PC-3 (cell line): ENCODE measurements around the gene TTC39A. TPM values are rescaled to one million over a fixed set of nuclear protein-coding genes. Genes with fewer than 3 reads are reported as not detected.

Source experiments
- ATAC-seq: fragments of 200-7000 bp; cut with Tn5 transposase; 2 replicates; pipeline ENCODE4 v1.9.1; 2020; ENCODE audit warnings: mild to moderate bottlenecking, moderate library complexity
- Bru-seq: library from RNA; stranded (reverse); fragments of 400-500 nt; gene quantifications from one replicate; lab custom pipeline; 2021; lab: Mats Ljungman, UMichigan
- BruChase-seq, 2 experiments: library from RNA; stranded (reverse); fragments of 400-500 nt; gene quantifications; one replicate each; lab custom pipeline; 2021; lab: Mats Ljungman, UMichigan
- BruUV-seq: library from RNA; stranded (reverse); fragments of 400-500 nt; replicated peaks from 2 replicates; lab custom pipeline; 2021; lab: Mats Ljungman, UMichigan
- CTCF ChIA-PET: fragments of 300-600 bp; sonication (Branson Sonifier 250); formaldehyde crosslinking; loops from one replicate; lab custom pipeline; 2022; ENCODE audit warnings: antibody characterized with exemption; lab: Charles Lee
- POLR2A ChIA-PET: fragments of 300-600 bp; sonication (Branson Sonifier 250); formaldehyde crosslinking; loops from one replicate; lab custom pipeline; 2022; ENCODE audit warnings: antibody characterized with exemption; ENCODE audit not compliant: unreplicated experiment; lab: Charles Lee
- DNase-seq: peaks from one replicate; pipeline ENCODE4 v3.0.0-alpha.2; 2015
- H2AFZ ChIP-seq: fragments of 300-600 bp; sonication (generic); 2 replicates; pipeline ENCODE4 v1.6.0; 2016; ENCODE audit warnings: antibody characterized with exemption, low read length
- H3F3A ChIP-seq: fragments of 300-600 bp; sonication (generic); one replicate; pipeline ENCODE4 v1.6.0; 2017; ENCODE audit warnings: antibody characterized with exemption, low read length, control low read depth, mild to moderate bottlenecking; ENCODE audit not compliant: unreplicated experiment
- H3K27ac ChIP-seq: fragments of 300-600 bp; sonication (generic); 2 replicates; pipeline ENCODE4 v1.5.1; 2016; ENCODE audit warnings: mild to moderate bottlenecking, low read length
- H3K27me3 ChIP-seq: fragments of 300-600 bp; sonication (generic); 2 replicates; pipeline ENCODE4 v1.6.1; 2016; ENCODE audit warnings: low read length, mixed read lengths
- H3K36me3 ChIP-seq: fragments of 300-600 bp; sonication (generic); 2 replicates; pipeline ENCODE4 v1.6.1; 2016; ENCODE audit warnings: low read depth, mixed run types, low read length, mixed read lengths
- H3K4me1 ChIP-seq: fragments of 300-600 bp; sonication (generic); 2 replicates; pipeline ENCODE4 v1.5.1; 2016; ENCODE audit warnings: low read length; ENCODE audit not compliant: insufficient read depth
- H3K4me2 ChIP-seq: fragments of 300-600 bp; sonication (generic); 2 replicates; pipeline ENCODE4 v1.6.0; 2016; ENCODE audit warnings: low read length
- H3K4me3 ChIP-seq: fragments of 300-600 bp; sonication (generic); 2 replicates; pipeline ENCODE4 v1.5.1; 2016; ENCODE audit warnings: mild to moderate bottlenecking, low read length, mixed read lengths
- H3K79me2 ChIP-seq: fragments of 300-600 bp; sonication (generic); 2 replicates; pipeline ENCODE4 v1.6.1; 2017; ENCODE audit warnings: low read length, mixed read lengths
- H3K9ac ChIP-seq: fragments of 300-600 bp; sonication (generic); 2 replicates; pipeline ENCODE4 v1.6.0; 2016; ENCODE audit warnings: mild to moderate bottlenecking, low read length
- H3K9me2 ChIP-seq: fragments of 300-600 bp; sonication (generic); replicated peaks from 2 replicates; pipeline ENCODE4 v1.6.1; 2016; ENCODE audit warnings: mixed run types, low read length, mixed read lengths
- H3K9me3 ChIP-seq: fragments of 300-600 bp; sonication (generic); 2 replicates; pipeline ENCODE4 v1.6.1; 2016; ENCODE audit warnings: low read length, mixed read lengths
- H4K20me1 ChIP-seq: fragments of 300-600 bp; sonication (generic); 2 replicates; pipeline ENCODE4 v1.6.1; 2016; ENCODE audit warnings: low read length, mixed read lengths
- EZH2 ChIP-seq: fragments of 300-600 bp; sonication (generic); IDR thresholded peaks from one replicate; pipeline ENCODE4 v1.6.1; 2017; ENCODE audit warnings: antibody characterized with exemption, mild to moderate bottlenecking, low read length; ENCODE audit not compliant: unreplicated experiment
- EZH2phosphoT487 ChIP-seq: fragments of 300-600 bp; sonication (generic); IDR thresholded peaks from 2 replicates; pipeline ENCODE4 v1.6.1; 2018; ENCODE audit warnings: mild to moderate bottlenecking, antibody characterized with exemption, low read length, borderline replicate concordance
- intact Hi-C: fragments of 100-400 bp; cut with micrococcal nuclease; formaldehyde crosslinking; loops from 2 replicates; pipeline ENCODE4 v1.9.0; 2023
- long read RNA-seq: library from polyadenylated mRNA; unstranded; transcript quantifications from one replicate; pipeline ENCODE4 v2.0.0, GENCODE V29; 2021; ENCODE audit not compliant: unreplicated experiment
- total RNA-seq: library from RNA; depleted of rRNA; stranded (reverse); fragments of >200 nt; gene quantifications from 2 replicates; pipeline ENCODE4 v1.2.3, GENCODE V29; 2014; rRNA removed
- TF ChIP-seq, protein P1 (sequence below): fragments of 300-600 bp; sonication (generic); conservative IDR thresholded peaks from 2 replicates; pipeline ENCODE4 v1.5.1; 2017; ENCODE audit warnings: antibody characterized with exemption, low read depth, mild to moderate bottlenecking, low read length

The TTC39A gene
- total RNA-seq: 11.1 and 12.3 TPM in 2 replicates
- percentile 42 among the genes with signal in this experiment for Bru-seq, nascent RNA
- percentile 41 among the genes with signal in this experiment for BruChase-seq, experiment 1, labeled RNA remaining after a 6-hour chase
- percentile 47 among the genes with signal in this experiment for BruChase-seq, experiment 2, labeled RNA remaining after a 2-hour chase
- long read RNA-seq, partial matches to known transcripts: 1 of 7 reads
- long read RNA-seq, other reads (novel, unspliced or antisense): 5 of 7 reads

DNA sequence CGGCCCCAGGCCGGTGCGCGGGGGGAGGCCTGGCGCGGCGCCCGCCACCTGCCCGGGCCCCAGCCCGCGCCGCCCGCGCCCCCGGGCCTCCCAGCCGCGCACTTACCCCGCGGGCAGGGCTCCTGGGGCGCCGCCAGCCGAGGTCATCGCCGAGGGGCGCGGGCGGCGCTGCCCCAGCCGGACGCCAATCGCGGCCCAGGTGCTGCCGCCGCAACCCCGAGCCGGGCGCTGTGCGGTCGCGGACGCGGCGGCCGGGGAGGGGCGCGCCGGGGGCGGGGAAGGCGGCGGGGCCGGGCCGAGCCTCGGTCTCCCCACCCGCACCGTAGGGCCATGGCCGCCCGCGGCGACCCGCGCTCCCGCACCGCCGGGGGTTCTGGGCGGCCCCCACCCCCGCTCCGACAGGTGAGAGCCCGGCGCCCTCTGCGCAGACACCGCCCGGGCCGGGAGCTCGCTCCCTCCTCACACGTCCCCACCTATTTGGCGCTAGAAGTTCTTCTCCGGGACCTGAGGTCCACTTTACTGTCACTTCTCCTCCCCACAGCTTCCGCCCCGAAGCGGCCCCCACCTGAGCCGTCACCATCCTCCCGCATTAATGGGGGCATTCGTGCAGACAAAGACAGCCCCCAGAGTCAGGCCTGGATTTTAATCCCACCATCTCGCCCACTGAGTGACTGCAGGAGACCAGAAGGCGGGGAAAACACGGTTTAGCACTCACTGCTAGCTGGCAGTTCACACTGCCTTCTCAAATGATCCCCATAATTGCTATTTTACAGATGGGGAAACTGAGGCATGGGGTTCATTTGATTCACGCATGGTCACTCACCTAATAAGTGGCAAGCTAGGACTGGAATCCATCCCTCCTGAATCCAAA, at the start of gene TTC39A:
TTC39A (minus strand) TSS at position 232 of the 871 bp plus-strand sequence; CDS start at position 147, 85 bp downstream.
- H3K27me3 ChIP-seq: no peaks in the 10 kb centered on the region
- TF ChIP-seq, protein P1, sequence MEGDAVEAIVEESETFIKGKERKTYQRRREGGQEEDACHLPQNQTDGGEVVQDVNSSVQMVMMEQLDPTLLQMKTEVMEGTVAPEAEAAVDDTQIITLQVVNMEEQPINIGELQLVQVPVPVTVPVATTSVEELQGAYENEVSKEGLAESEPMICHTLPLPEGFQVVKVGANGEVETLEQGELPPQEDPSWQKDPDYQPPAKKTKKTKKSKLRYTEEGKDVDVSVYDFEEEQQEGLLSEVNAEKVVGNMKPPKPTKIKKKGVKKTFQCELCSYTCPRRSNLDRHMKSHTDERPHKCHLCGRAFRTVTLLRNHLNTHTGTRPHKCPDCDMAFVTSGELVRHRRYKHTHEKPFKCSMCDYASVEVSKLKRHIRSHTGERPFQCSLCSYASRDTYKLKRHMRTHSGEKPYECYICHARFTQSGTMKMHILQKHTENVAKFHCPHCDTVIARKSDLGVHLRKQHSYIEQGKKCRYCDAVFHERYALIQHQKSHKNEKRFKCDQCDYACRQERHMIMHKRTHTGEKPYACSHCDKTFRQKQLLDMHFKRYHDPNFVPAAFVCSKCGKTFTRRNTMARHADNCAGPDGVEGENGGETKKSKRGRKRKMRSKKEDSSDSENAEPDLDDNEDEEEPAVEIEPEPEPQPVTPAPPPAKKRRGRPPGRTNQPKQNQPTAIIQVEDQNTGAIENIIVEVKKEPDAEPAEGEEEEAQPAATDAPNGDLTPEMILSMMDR: no peak
- TF ChIP-seq EZH2phosphoT487: no peak
- no peak for TF ChIP-seq EZH2
- peaks cover 29% of the 10 kb centered on the region for H3K4me1 ChIP-seq
- H4K20me1 ChIP-seq: no peaks in the 10 kb centered on the region
- peak within 1 kb of the TSS; percentile 98 for H3K4me2 ChIP-seq
- peak within 1 kb of the TSS; percentile 55 for H3K27ac ChIP-seq
- no peaks in the 10 kb centered on the region for H3K9me2 ChIP-seq
- BruUV-seq: no TSS peak
- intact Hi-C loops: no loop called here
- peak within 1 kb of the TSS; percentile 98 for H2AFZ ChIP-seq
- peak within 1 kb of the TSS; percentile 76 for H3K4me3 ChIP-seq
- H3K79me2 ChIP-seq: no peaks in the 10 kb centered on the region
- ATAC-seq: peak; percentile 14; the same call in 1 of the 2 replicates
- no peaks in the 10 kb centered on the region for H3K36me3 ChIP-seq
- DNase-seq: no peak
- CTCF ChIA-PET: no interaction called here
- no peaks in the 10 kb centered on the region for H3F3A ChIP-seq
- POLR2A ChIA-PET: interaction anchor here (0.7 kb wide), 1 partner anchor 35 kb away, joined by 3 read pairs; no protein-coding TSS in a partner anchor
- peak within 1 kb of the TSS; percentile 40 for H3K9ac ChIP-seq
- no peaks in the 10 kb centered on the region for H3K9me3 ChIP-seq

DNA sequence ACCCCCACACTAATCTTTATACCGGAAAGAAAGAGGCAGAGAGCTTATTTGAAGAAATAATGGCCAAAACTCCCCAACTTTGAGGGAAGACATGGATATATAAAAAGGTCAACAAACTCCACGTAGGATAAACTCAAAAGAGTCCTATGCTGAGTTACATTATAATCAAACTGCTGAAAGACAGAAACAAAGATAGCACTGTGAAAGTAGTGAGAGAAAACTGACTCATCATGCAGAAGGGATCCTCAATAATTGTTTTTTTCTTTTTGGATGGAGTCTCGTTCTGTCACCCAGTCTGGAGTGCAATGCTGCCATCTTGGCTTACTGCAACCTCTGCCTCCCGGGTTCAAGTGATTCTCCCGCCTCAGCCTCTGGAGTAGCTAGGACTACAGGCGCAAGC, 48.5 kb upstream of the TTC39A start:
- no TSS peak for BruUV-seq
- Histone ChIP-seq H4K20me1 (no peaks in the 10 kb centered on the region), H3K9ac (no peak overlapping the region), H3K36me3 (peaks cover 6% of the 10 kb centered on the region; the same call in 1 of the 2 replicates), H3K9me2 (no peaks in the 10 kb centered on the region), H3K4me1 (no peaks in the 10 kb centered on the region), H3K79me2 (no peaks in the 10 kb centered on the region), H3K27ac (no peak overlapping the region), H3K4me3 (no peak overlapping the region), H2AFZ (no peak overlapping the region), H3K9me3 (no peaks in the 10 kb centered on the region), H3K27me3 (no peaks in the 10 kb centered on the region), H3F3A (no peaks in the 10 kb centered on the region), H3K4me2 (no peak overlapping the region)
- no peak for ATAC-seq
- POLR2A ChIA-PET: no interaction called here
- intact Hi-C loops: no loop called here
- DNase-seq: no peak
- CTCF ChIA-PET: no interaction called here
- TF ChIP-seq, protein P1: no peak
- no peak for TF ChIP-seq EZH2phosphoT487
- no peak for TF ChIP-seq EZH2
